VCaP (cell line): ENCODE measurements around the gene OR52R1.
"Not testable (repeated sequence)": the region's sequence is repeated elsewhere in the genome, so short reads cannot be mapped to it uniquely, and the experiment has no call there.

ENCODE experiments used
- H3K27ac ChIP-seq: fragments of 450-650 bp; 2 replicates; pipeline ENCODE4 v1.5.1; 2017
- TF ChIP-seq, protein P1 (sequence below): fragments of 450-650 bp; conservative IDR thresholded peaks from 2 replicates; pipeline ENCODE4 v1.5.1; 2017; ENCODE audit warnings: mild to moderate bottlenecking, moderate library complexity

Gene OR52R1

DNA sequence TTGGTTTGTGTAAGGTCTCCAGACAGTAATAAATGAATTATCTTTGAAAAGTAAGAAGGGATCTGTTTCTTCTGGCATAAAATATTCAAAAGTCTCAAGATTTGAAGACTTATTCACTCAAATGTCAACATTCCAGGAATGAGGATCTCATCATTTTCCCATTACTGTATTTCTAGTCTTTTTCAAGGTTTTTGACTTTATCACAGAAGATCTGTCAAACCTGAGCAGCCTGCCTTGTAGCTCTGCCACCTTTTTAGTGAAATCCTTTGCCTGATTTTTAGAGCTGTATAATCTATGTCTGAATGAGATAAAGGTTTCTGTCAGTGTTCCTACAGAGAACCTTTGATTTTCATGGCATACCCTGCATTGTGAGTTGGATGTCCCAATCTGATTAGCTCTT, 21.0 kb upstream of the OR52R1 start:
- TF ChIP-seq, protein P1, sequence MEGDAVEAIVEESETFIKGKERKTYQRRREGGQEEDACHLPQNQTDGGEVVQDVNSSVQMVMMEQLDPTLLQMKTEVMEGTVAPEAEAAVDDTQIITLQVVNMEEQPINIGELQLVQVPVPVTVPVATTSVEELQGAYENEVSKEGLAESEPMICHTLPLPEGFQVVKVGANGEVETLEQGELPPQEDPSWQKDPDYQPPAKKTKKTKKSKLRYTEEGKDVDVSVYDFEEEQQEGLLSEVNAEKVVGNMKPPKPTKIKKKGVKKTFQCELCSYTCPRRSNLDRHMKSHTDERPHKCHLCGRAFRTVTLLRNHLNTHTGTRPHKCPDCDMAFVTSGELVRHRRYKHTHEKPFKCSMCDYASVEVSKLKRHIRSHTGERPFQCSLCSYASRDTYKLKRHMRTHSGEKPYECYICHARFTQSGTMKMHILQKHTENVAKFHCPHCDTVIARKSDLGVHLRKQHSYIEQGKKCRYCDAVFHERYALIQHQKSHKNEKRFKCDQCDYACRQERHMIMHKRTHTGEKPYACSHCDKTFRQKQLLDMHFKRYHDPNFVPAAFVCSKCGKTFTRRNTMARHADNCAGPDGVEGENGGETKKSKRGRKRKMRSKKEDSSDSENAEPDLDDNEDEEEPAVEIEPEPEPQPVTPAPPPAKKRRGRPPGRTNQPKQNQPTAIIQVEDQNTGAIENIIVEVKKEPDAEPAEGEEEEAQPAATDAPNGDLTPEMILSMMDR, result no peak
- H3K27ac ChIP-seq, result no peak overlapping the region

DNA sequence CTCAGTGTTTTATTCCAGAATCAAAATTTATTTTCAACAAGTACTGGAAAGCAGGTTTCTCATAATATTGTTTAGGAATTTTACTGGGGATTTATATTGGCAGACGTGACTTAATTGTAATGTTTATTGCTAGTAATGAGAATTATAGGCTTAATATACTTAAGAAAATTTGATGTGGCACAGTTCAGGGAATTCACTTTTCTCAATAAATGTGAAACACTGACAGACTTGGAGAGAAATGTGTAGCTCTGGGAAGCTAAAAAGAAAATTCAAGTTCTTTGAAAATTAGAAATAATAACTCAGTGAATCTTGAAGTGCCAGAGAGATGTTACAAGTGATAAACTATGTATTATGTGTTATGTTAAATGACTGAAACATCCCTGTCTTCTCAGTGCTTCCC, 16.8 kb upstream of the OR52R1 start, which contains the start of gene OR51F2:
OR51F2 (plus strand) TSS at position 301 of the 400 bp plus-strand sequence. CDS start 101 bp downstream, outside the sequence.
- H3K27ac ChIP-seq, result no peak within 1 kb of the TSS

DNA sequence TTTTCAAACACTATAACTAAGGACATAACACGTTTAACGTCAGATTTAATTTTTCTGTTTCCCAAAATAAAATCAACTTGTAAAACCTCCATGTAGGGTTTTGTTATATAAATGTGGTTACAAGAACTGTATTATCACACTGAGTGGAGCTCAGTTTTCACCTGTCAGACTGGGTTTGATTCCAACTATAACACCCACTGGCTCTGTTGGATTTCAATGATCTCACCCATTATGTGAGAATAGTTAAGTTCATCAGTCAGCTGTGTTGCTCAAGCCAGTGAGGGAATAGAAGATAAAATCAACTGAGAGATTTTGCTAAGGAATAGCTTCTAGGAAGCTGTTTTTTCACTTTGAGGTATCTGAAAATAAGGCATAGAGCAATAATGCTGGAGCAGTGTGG, 5.1 kb upstream of the OR52R1 start:
- H3K27ac ChIP-seq, result no peak overlapping the region
- TF ChIP-seq, protein P1, result no peak

More for the DNA sequence above, 16.8 kb upstream of the OR52R1 start, which contains the start of gene OR51F2:
- TF ChIP-seq, protein P1, result no peak

DNA sequence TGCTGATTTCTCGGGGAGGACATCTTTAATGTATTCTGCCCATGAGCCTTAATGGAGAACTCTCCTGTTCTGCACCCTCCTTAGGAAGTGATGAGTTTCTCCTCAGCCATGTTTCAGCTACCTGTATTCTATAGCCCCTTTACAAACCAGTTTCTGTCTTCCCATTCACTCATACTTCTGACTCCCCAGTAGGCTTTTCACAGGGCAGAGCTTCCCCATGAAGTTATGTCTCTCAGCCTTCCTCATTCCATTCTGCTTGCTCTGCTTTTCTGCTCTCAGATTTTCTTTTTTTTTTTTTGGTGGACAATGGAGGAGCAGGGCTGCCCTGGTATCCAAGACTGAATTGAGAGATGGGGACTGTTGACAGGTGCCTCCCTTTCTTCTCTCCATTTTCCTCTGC, 4.3 kb upstream of the OR52R1 start:
- H3K27ac ChIP-seq, result no peak overlapping the region
- TF ChIP-seq, protein P1, result no peak

DNA sequence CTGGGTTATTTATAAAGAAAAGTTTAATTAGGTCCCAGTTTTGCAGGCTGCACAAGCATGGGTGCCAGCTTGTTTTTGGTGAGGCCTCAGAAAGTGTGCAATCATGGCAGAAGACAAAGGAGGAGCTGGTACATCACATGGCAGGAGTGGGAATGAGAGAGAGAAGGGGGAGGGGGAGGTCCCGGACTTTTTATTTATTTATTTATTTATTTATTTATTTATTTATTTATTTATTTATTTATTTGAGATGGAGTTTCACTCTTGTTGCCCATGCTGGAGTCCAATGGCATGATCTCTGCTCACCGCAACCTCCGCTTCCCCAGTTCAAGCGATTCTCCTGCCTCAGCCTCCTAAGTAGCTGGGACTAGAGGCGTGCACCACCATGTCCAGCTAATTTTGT, 2.9 kb downstream of the OR52R1 start:
- H3K27ac ChIP-seq, result not testable (repeated sequence)

DNA sequence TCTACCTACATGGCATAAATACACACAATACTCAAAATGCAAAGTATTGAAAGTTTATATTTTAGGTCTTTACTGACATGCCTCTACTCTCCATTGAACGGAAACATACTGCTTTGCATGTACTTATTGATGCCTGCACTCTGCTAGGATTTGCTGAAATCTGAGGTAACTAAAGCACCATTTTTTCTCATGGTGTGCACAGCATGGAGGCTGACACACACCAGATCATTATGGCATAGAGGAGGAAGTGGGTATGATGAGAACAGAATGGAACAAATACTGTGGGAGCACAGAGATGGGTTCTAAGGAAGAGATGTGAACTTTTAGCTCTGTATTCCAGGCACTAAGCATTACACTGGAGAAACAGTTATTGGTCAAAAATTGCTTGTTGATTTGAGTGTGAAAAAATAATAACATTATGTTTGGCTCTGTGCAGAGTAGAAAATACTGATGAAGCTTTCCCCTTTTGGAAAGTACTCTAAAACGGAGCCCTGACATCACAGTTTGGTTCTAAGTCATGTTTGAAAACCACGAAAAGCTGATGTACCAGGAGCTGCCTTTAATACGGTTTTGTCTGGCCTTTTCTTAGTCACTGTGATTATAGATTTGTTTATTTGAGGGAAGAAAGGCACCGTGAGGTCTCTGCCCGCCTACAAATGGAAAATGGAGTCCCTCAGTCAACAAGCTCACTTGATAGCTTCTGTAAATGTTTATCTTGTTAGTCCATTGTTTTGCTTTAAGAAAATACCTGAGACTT, 5.6 kb downstream of the OR52R1 start:
- no peak overlapping the region for H3K27ac ChIP-seq
- TF ChIP-seq, protein P1, result no peak

DNA sequence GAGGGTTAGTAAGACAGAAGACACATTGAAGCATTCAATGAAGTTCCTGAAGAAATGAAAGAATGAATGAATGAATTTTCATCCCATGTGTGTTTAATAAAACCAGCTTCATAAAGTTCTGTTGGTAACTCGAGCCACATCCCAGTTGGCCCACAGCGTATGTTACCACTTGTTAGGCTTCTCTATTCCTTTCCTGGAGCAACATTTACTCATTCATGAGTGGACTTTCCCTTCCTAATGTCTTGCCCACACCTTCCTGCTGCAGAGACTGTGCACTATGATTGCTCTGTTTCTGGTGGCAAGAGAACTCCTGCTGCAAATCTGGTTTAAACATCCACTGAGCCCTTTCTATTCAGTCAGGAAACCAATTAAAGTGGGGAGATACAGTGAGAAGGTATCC, 7.0 kb downstream of the OR52R1 start:
- TF ChIP-seq, protein P1, result no peak
- no peak overlapping the region for H3K27ac ChIP-seq

DNA sequence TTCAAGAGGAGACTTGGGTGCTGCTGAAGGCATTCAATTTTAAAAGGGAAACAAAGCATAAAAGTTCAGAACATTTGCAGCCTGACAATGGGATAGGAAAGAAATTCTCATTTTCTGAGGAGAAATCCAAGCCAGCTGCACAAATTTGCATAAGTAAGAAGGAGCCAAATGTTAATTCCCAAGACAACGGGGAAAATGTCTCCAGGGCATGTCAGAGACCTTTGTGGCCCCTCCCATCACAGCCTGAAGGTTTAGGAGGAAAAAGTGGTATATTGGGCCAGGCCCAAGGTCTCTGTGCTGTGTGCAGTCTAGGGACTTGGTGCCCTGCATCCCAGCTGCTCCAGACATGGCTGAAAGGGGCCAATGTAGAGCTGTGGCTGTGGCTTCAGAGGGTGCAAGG, 21.7 kb downstream of the OR52R1 start:
- no peak overlapping the region for H3K27ac ChIP-seq
- TF ChIP-seq, protein P1, result no peak
